ENCODE results near the gene GFI1. TPM values are rescaled to one million over a fixed set of nuclear protein-coding genes. Genes with fewer than 3 reads are reported as not detected.
A peak's percentile ranks its signal among the peaks of the same experiment; 100 is the strongest.

GFI1 gene
- total RNA-seq, 2 donors from 2014 or later = 33.0 to 38.6 TPM

- peaks cover 75% of the 10 kb centered on the region for H3K36me3 Mint-ChIP-seq (ENCODE audit: low read depth)
- H3K27ac Mint-ChIP-seq = peak overlapping the region; percentile 98
- no peaks in the 10 kb centered on the region for H3K27me3 Mint-ChIP-seq
- no peaks in the 10 kb centered on the region for H3K9me3 Mint-ChIP-seq
- ATAC-seq (replicated peaks) = no peak
- H3K4me1 Mint-ChIP-seq = peaks cover 25% of the 10 kb centered on the region
- H3K4me3 Mint-ChIP-seq = peak overlapping the region; percentile 99
Measured at GRCh38 chr1:92482665-92483609, 3.8 kb downstream of the GFI1 start.

DNA sequence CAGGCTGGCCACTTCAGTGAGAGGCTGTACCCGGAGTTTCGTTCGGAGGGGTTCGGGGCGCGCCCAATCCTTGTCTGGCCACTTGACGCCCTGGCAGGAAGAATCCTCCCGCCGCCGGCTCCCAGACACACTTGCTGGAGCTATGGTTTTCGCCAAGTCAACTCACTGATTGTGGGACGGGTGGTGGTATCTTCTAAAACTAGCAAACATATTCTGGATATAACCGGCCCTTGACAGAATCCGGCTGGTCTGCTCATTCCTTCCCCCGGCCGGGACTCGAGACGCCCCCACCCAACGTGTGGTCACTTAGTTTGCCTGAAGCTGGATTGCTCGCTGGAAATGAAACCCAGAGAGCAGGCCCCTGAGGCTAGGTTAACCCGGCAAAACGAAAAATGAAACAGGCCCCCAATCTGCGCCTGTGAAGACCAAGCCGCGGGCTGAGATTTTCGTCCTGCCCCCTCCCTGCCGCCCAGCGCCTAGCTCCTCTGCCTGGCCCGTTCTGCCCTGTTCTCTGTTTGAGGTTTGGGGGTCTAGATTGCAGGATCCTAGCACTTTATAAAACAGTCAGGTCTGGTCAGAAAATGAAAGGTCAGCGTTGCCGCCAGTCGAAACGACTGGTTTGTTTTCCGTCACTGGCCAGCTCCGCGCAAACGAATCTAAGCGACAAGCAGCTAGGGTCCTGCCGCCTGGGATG is 4.6 kb downstream of the GFI1 start:
- Mint-ChIP-seq H3K27ac (peak overlapping the region; percentile 98), H3K4me1 (peaks cover 26% of the 10 kb centered on the region), H3K9me3 (no peaks in the 10 kb centered on the region), H3K27me3 (no peaks in the 10 kb centered on the region), H3K36me3 (ENCODE audit: low read depth) (peaks cover 84% of the 10 kb centered on the region), H3K4me3 (peak overlapping the region; percentile 99)
- no peak for ATAC-seq (replicated peaks)

GRCh38 chr1:92481599-92481925 is 5.2 kb downstream of the GFI1 start:
- ATAC-seq (replicated peaks) = no peak
- H3K9me3 Mint-ChIP-seq = no peaks in the 10 kb centered on the region
- peak overlapping the region; percentile 99 for H3K4me3 Mint-ChIP-seq
- no peaks in the 10 kb centered on the region for H3K27me3 Mint-ChIP-seq
- peaks cover 89% of the 10 kb centered on the region for H3K36me3 Mint-ChIP-seq (ENCODE audit: low read depth)
- no peak overlapping the region for H3K27ac Mint-ChIP-seq
- H3K4me1 Mint-ChIP-seq = peaks cover 29% of the 10 kb centered on the region

GRCh38 chr1:92480813-92481598 is 5.7 kb downstream of the GFI1 start:
- Mint-ChIP-seq H3K4me3 (peak overlapping the region; percentile 99), H3K4me1 (peaks cover 31% of the 10 kb centered on the region), H3K27ac (no peak overlapping the region), H3K9me3 (no peaks in the 10 kb centered on the region), H3K36me3 (ENCODE audit: low read depth) (peaks cover 92% of the 10 kb centered on the region), H3K27me3 (no peaks in the 10 kb centered on the region)
- no peak for ATAC-seq (replicated peaks)

- Mint-ChIP-seq H3K27ac (peak overlapping the region; percentile 79), H3K4me1 (peaks cover 31% of the 10 kb centered on the region), H3K4me3 (peak overlapping the region; percentile 68), H3K9me3 (no peaks in the 10 kb centered on the region), H3K36me3 (ENCODE audit: low read depth) (peaks cover 96% of the 10 kb centered on the region), H3K27me3 (no peaks in the 10 kb centered on the region)
- ATAC-seq (replicated peaks) = no peak
Measured at GRCh38 chr1:92480200-92480812, 6.4 kb downstream of the GFI1 start.

DNA sequence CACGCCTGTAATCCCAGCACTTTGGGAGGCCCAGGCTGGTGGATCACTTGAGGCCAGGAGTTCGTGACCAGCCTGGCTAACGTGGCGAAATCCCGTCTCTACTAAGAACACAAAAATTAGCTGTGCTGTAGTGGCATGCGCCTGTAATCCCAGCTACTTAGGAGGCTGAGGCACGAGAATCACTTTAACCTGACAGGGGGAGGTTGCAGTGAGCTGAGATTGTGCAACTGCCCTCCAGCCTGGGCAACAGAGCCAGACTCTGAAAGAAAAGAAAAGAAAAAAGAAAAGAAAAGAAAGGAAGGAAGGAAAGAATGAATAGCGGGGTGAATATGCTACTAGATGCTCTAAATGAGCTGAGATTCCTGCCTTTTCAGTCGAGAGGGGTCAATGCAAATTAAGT is 7.1 kb downstream of the GFI1 start:
- Mint-ChIP-seq H3K4me3 (peak overlapping the region; percentile 68), H3K4me1 (peaks cover 31% of the 10 kb centered on the region), H3K36me3 (ENCODE audit: low read depth) (peaks cover 96% of the 10 kb centered on the region), H3K27ac (peak overlapping the region; percentile 79), H3K27me3 (no peaks in the 10 kb centered on the region), H3K9me3 (no peaks in the 10 kb centered on the region)
- ATAC-seq (replicated peaks) = no peak

- Mint-ChIP-seq H3K9me3 (no peaks in the 10 kb centered on the region), H3K27ac (peak overlapping the region; percentile 79), H3K4me1 (peaks cover 36% of the 10 kb centered on the region), H3K27me3 (no peaks in the 10 kb centered on the region), H3K36me3 (ENCODE audit: low read depth) (peaks cover 96% of the 10 kb centered on the region), H3K4me3 (peak overlapping the region; percentile 68)
- ATAC-seq (replicated peaks) = peak; percentile 59
Measured at GRCh38 chr1:92478393-92478792, 8.3 kb downstream of the GFI1 start.

- Mint-ChIP-seq H3K36me3 (ENCODE audit: low read depth) (peaks cover 94% of the 10 kb centered on the region), H3K4me3 (peak overlapping the region; percentile 68), H3K27me3 (no peaks in the 10 kb centered on the region), H3K27ac (peak overlapping the region; percentile 78), H3K4me1 (peaks cover 36% of the 10 kb centered on the region), H3K9me3 (no peaks in the 10 kb centered on the region)
- no peak for ATAC-seq (replicated peaks)
Measured at GRCh38 chr1:92476071-92476631, 10.6 kb downstream of the GFI1 start.

DNA sequence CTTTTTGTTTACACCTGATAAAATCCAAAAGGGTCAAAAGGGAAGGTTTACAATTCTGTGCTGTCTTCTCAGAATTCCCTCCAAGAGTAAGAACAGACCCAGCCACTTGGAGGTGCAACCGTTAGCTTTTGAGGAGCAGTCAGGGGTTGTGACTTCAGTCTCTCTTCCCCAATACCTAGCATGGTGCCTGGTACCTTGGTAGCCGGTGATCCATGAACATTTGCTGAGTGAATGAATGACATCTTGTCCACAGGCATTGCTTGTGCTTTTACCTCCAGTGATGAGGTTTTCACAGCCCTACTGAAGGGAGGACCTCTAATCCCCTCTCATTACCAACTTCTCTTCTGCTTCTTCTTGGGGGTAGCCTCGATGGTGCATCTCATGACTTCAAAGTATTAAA is 11.7 kb downstream of the GFI1 start:
- Mint-ChIP-seq H3K4me1 (peaks cover 35% of the 10 kb centered on the region), H3K9me3 (no peaks in the 10 kb centered on the region), H3K27ac (peak overlapping the region; percentile 90), H3K4me3 (peak overlapping the region; percentile 68), H3K27me3 (no peaks in the 10 kb centered on the region), H3K36me3 (ENCODE audit: low read depth) (peaks cover 98% of the 10 kb centered on the region)
- no peak for ATAC-seq (replicated peaks)

GRCh38 chr1:92473781-92474495 is 12.8 kb downstream of the GFI1 start:
- H3K27me3 Mint-ChIP-seq = no peaks in the 10 kb centered on the region
- H3K4me3 Mint-ChIP-seq = peak overlapping the region; percentile 68
- H3K9me3 Mint-ChIP-seq = no peaks in the 10 kb centered on the region
- H3K36me3 Mint-ChIP-seq (ENCODE audit: low read depth) = peaks cover 98% of the 10 kb centered on the region
- peaks cover 25% of the 10 kb centered on the region for H3K4me1 Mint-ChIP-seq
- ATAC-seq (replicated peaks) = peak; percentile 86
- peak overlapping the region; percentile 90 for H3K27ac Mint-ChIP-seq

GRCh38 chr1:92470216-92470615 is 16.5 kb downstream of the GFI1 start:
- H3K27ac Mint-ChIP-seq = no peak overlapping the region
- peaks cover 9% of the 10 kb centered on the region for H3K4me1 Mint-ChIP-seq
- H3K27me3 Mint-ChIP-seq = no peaks in the 10 kb centered on the region
- ATAC-seq (replicated peaks) = no peak
- H3K36me3 Mint-ChIP-seq (ENCODE audit: low read depth) = peaks cover 63% of the 10 kb centered on the region
- no peak overlapping the region for H3K4me3 Mint-ChIP-seq
- no peaks in the 10 kb centered on the region for H3K9me3 Mint-ChIP-seq

GRCh38 chr1:92466683-92467352 is 19.9 kb downstream of the GFI1 start:
- peaks cover 29% of the 10 kb centered on the region for H3K36me3 Mint-ChIP-seq (ENCODE audit: low read depth)
- peaks cover 12% of the 10 kb centered on the region for H3K4me1 Mint-ChIP-seq
- no peak overlapping the region for H3K4me3 Mint-ChIP-seq
- no peak for ATAC-seq (replicated peaks)
- H3K27me3 Mint-ChIP-seq = no peaks in the 10 kb centered on the region
- no peaks in the 10 kb centered on the region for H3K9me3 Mint-ChIP-seq
- no peak overlapping the region for H3K27ac Mint-ChIP-seq

DNA sequence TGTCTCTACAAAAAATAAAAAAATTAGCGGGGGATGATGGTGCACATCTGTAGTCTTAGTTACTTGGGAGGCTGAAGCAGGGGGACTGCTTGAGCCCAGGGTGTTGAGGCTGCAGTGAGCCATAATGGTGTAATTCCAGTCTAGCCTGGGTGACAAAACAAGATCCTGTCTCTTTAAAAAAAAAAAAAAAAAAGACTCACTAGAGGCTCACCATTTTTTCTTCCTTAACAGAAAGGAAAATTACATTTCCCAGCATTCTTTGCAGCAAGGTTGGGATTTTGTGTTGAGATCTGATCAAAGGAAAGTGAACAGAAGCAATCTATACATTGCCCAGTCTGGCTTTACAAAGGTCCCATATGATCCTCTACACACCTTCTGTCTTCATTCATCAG is 21.5 kb downstream of the GFI1 start:
- H3K27ac Mint-ChIP-seq = peak overlapping the region; percentile 79
- peak; percentile 27 for ATAC-seq (replicated peaks)
- H3K9me3 Mint-ChIP-seq = no peaks in the 10 kb centered on the region
- H3K27me3 Mint-ChIP-seq = no peaks in the 10 kb centered on the region
- H3K36me3 Mint-ChIP-seq (ENCODE audit: low read depth) = peaks cover 15% of the 10 kb centered on the region
- H3K4me1 Mint-ChIP-seq = peaks cover 16% of the 10 kb centered on the region
- peak overlapping the region; percentile 44 for H3K4me3 Mint-ChIP-seq

Data from activated T-helper 17 cell treated with anti-CD3 and anti-CD28 coated beads, Interleukin-2, amount 50 U/mL, for 72 hours (primary cell).